Mucosa of rectum (tissue), 2 donors: Measurements from ENCODE around the gene HIVEP1.
A peak's percentile ranks its signal among the peaks of the same experiment; 100 is the strongest.

ENCODE experiments used
- H3K27ac ChIP-seq, 2 donors: one replicate each; pipeline ENCODE4 v1.7.0; 2013; ENCODE audit warnings: inconsistent platforms in 2 of 2, low read depth in 2 of 2, low read length in 2 of 2
- H3K27me3 ChIP-seq, 2 donors: one replicate each; pipeline ENCODE4 v1.7.0; 2013; ENCODE audit warnings: low read length in 2 of 2; ENCODE audit not compliant: control insufficient read depth in 2 of 2, insufficient read depth in 2 of 2
- H3K36me3 ChIP-seq, 2 donors: one replicate each; pipeline ENCODE4 v1.7.0; 2013; ENCODE audit warnings: low read length in 2 of 2; ENCODE audit not compliant: control insufficient read depth in 2 of 2, insufficient read depth in 2 of 2
- H3K4me1 ChIP-seq, 2 donors: one replicate each; pipeline ENCODE4 v1.7.0; 2013; ENCODE audit warnings: low read length in 2 of 2, mild to moderate bottlenecking in 1 of 2; ENCODE audit not compliant: control insufficient read depth in 2 of 2, insufficient read depth in 2 of 2
- H3K4me3 ChIP-seq, 2 donors: one replicate each; pipeline ENCODE4 v1.7.0; 2013; ENCODE audit warnings: low read length in 2 of 2
- H3K9ac ChIP-seq, 2 donors: one replicate each; pipeline ENCODE4 v1.7.0; 2013; ENCODE audit warnings: low read length in 2 of 2, low read depth in 1 of 2, mild to moderate bottlenecking in 1 of 2
- H3K9me3 ChIP-seq, 2 donors: one replicate each; pipeline ENCODE4 v1.7.0; 2013; ENCODE audit warnings: low read length in 2 of 2; ENCODE audit not compliant: control insufficient read depth in 2 of 2
- donor health status: healthy.
- donor health status: Normal muscosa, but diverticular disease.

The HIVEP1 gene

DNA sequence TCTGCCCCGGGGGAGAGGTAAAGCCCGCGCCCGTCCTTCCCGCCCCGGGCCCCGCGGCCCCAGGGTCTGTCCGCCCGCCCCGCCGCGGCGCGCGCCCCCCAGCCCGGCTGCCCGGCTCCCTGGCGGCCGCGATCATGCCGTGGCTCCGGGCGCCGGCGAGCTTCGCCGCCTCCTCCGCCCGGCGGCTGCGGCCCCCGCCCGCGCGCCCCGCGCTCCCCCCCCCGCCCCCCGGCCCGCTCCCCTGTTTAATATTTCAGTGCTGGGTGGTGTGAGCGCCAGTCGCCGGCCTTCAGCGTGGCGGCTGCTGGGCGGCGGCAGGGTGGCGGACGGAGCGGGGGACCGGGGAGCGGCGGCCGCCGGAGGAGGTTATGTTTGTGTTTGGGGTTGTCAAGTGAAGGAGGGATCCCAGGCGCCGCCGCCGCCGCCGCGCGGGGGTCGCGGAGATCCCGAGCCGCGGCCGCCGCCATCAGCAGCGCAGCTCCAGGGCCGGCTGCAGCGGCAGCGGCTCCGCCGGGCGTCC lies at the start of gene HIVEP1:
Gene HIVEP1, plus strand, starts transcription at position 275 of the 520 bp plus-strand sequence. CDS start 3,317 bp downstream, outside the sequence.
- no peaks in the 10 kb centered on the region for H3K9me3 ChIP-seq
- peak within 1 kb of the TSS; percentile 98 to 99 for H3K27ac ChIP-seq
- peaks cover under 1 to 6% of the 10 kb centered on the region in 2 donors for H3K36me3 ChIP-seq
- H3K27me3 ChIP-seq = no peaks in the 10 kb centered on the region
- peak within 1 kb of the TSS; percentile 82 to 83 for H3K9ac ChIP-seq
- H3K4me3 ChIP-seq = peak within 1 kb of the TSS; percentile 83 to 97
- H3K4me1 ChIP-seq = peaks cover 20 to 29% of the 10 kb centered on the region in 2 donors

DNA sequence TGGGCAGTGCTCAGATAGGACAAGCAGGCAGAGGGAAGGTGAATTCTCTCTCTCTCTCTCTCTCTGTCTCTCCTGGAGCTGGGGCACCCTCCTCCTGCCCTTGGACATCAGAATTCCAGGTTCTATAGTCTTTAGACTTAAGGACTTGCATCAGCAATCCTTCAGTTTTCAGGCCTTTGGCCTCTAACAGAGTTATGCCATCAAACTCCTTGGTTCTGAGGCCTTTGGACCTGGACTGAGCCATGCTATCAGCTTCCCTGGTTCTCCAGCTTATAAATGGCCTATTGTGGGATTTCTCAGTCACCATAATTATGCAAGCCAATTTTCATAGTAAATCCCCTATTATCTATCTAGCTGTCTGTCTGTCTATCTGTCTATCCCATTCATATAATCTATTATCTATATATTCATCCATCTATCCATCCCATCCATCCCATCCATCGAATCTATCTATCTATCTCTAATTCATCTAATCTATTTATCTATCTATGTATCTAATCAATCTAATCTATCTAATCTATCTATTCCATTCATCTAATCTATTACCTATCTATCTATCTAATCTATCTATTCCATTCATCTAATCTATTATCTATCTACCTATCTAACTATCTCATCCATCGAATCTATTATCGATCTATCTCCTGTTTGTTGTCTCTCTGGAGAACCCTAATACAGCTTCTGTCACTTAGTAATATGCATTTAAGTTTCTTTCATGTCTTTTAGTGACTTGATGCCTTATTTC lies 48.2 kb upstream of the HIVEP1 start:
- Histone ChIP-seq H3K27ac (no peak overlapping the region), H3K27me3 (no peaks in the 10 kb centered on the region), H3K4me3 (no peak overlapping the region), H3K9me3 (no peaks in the 10 kb centered on the region), H3K36me3 (no peaks in the 10 kb centered on the region), H3K9ac (no peak overlapping the region), H3K4me1 (no peaks in the 10 kb centered on the region)

DNA sequence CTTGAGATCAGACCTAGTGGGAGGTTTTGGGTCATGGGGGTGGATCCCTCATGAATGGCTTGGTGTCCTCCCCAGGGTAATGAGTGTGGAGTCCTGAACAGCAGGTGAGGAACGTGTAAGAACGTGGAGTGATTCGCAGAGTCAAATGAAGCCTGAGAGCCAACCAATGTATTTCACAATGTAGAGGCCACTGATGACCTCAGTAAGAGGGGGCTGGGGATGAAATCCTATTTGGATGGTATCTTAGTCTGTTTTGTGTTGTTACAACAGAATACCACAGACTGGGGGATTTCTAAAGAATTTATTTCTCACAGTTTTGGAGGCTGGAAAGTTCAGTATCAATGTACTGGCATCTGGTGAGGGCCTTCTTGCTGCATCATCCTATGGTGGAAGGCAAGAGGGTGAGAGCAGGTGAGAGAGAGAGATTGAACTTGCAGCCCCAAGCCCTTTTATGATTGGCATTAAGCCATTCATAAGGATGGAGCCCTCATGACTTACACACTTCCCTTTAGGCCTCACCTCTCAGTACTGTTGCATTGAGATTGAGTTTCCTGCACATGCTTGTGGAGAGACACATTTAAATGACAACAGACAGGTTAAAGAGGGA lies 47.3 kb upstream of the HIVEP1 start:
- H3K36me3 ChIP-seq = no peaks in the 10 kb centered on the region

DNA sequence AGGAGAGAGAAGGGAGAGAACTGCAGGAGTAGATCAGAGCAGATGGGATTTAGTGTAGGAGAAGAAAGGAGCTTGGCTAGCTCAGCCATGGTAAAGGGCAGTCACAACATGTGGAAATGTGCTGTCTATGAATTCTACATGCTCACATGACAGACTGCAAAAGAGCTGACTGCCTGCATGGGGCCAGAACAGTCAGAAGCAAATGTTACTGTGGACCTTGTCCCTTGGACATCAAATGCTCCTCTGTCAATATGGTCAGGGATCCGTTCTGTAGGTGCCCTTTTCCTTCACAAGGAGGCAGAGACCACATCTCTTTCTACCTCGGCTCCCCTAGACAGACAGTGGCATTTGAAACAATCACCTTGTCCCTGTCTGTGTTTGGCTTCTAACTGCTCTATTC lies 46.6 kb upstream of the HIVEP1 start:
- no peak overlapping the region for H3K27ac ChIP-seq
- no peak overlapping the region for H3K9ac ChIP-seq
- no peaks in the 10 kb centered on the region for H3K4me1 ChIP-seq
- no peaks in the 10 kb centered on the region for H3K9me3 ChIP-seq
- no peaks in the 10 kb centered on the region for H3K36me3 ChIP-seq
- no peak overlapping the region for H3K4me3 ChIP-seq
- H3K27me3 ChIP-seq = no peaks in the 10 kb centered on the region

More for the DNA sequence above, 47.3 kb upstream of the HIVEP1 start:
- Histone ChIP-seq H3K27me3 (no peaks in the 10 kb centered on the region), H3K4me1 (no peaks in the 10 kb centered on the region), H3K9me3 (no peaks in the 10 kb centered on the region), H3K9ac (no peak overlapping the region), H3K27ac (no peak overlapping the region), H3K4me3 (no peak overlapping the region)

DNA sequence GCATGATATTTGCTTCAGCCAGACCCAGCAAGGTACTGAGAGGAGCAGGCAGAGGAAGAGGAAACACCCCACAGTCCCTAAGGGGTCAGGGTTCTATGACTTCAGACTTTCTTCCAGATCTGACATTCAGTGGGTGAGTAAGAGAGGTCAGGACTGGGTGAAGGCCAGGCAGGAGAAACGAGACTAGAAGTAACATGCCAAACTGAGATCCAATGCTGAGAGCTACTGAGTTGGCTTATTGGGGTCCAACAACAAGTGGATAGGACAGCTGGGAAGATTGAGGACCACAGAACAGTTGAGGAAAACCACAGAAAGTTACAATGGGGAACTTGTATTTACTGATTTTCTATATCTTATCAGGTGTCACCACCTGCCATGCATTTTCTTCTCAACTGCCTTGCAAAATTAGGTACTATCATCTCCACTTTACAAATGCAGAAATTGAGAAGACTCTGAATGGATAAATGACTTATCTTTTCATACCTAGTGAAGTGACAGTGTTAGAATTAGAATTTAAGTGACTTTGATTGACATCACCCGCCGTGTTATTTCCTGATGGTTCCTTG lies 43.8 kb upstream of the HIVEP1 start:
- no peaks in the 10 kb centered on the region for H3K27me3 ChIP-seq
- no peaks in the 10 kb centered on the region for H3K36me3 ChIP-seq
- H3K4me1 ChIP-seq = no peaks in the 10 kb centered on the region
- H3K9ac ChIP-seq = no peak overlapping the region
- H3K9me3 ChIP-seq = no peaks in the 10 kb centered on the region
- no peak overlapping the region for H3K27ac ChIP-seq
- H3K4me3 ChIP-seq = no peak overlapping the region

DNA sequence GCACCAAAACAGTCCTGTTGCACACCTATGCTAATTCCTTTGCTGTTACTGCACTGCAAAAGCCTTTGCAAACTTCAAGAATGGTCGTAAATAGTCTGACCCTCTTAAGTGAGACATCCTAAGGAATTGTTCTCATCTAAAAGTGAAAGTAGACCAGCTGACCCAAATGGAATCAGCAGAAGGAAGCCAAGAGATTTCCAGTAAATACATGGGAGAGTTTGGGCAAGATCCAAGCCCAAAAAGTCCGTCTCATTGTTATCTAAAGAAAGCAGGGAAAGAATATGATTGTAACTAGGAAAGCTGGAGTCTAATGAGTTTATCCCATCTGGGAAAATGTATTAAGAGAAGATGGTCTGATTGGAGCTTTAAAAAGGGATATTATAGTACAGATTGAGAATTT lies 43.0 kb upstream of the HIVEP1 start:
- Histone ChIP-seq H3K27me3 (no peaks in the 10 kb centered on the region), H3K27ac (no peak overlapping the region), H3K4me3 (no peak overlapping the region), H3K4me1 (no peaks in the 10 kb centered on the region), H3K9me3 (no peaks in the 10 kb centered on the region), H3K9ac (no peak overlapping the region), H3K36me3 (no peaks in the 10 kb centered on the region)

DNA sequence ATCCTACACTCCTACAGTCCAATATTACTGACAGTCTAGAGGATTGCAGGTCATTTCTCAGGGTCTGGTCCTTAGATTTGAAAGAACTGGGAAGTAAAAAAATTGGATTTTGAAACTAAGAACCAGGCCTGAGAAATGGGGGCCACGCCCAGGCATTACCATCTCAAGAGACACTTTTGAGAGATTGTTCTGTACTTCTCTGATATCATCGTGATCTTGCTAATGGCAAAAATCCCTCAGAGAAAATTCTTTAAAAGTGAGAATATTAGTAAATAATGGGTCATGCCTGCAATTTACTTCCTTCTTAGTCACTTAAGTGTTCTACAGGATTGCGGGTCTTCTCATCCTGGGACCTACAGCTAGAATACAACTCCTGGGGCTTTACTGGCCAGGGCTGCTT lies 42.0 kb upstream of the HIVEP1 start:
- Histone ChIP-seq H3K4me3 (no peak overlapping the region), H3K4me1 (no peaks in the 10 kb centered on the region), H3K9ac (no peak overlapping the region), H3K27ac (no peak overlapping the region), H3K27me3 (no peaks in the 10 kb centered on the region), H3K36me3 (no peaks in the 10 kb centered on the region), H3K9me3 (no peaks in the 10 kb centered on the region)

DNA sequence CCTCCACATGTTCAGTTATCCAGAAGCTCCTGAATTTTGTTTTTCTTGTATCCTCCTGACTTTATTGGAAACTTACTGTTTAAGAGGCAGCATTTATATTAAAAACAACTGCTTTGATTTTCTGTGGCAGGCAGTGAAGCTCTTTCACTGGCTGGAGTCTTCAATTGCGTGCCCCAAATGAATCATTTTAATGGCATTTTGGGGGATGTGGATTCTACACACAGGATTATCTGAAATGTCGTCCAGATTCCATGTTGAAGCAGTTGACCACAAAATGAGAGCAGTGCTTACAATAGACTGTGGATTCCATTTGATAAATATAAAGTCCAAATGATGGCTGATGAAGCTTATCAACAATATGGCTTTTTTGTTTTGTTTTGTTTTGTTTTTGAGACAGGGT lies 41.0 kb upstream of the HIVEP1 start:
- H3K4me3 ChIP-seq = no peak overlapping the region
- no peak overlapping the region for H3K9ac ChIP-seq
- no peaks in the 10 kb centered on the region for H3K27me3 ChIP-seq
- H3K36me3 ChIP-seq = no peaks in the 10 kb centered on the region
- peaks cover 0 to 3% of the 10 kb centered on the region in 2 donors for H3K4me1 ChIP-seq
- H3K27ac ChIP-seq = no peak overlapping the region
- H3K9me3 ChIP-seq = no peaks in the 10 kb centered on the region

DNA sequence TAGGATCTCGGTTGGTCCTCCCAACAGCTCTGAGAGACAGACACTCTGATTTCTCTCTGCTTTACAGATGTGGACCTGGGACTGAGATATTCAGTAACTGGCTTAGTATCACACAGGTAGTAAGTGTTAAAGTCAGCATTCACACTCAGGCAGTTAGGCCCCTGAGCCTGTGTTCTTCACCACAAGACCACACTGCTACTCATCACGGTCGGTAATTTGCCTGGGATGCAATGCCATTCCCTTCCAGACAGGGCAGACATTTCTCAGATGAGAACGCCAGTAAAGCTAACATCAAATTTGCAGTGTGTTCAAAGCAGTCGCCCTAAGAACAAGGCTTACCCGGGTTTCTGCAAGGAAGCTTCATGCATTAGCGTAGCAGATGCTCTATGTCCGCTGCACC lies 39.8 kb upstream of the HIVEP1 start:
- Histone ChIP-seq H3K27me3 (no peaks in the 10 kb centered on the region), H3K9me3 (no peaks in the 10 kb centered on the region), H3K36me3 (no peaks in the 10 kb centered on the region), H3K4me1 (peaks cover 0 to 3% of the 10 kb centered on the region in 2 donors), H3K9ac (no peak overlapping the region), H3K27ac (no peak overlapping the region), H3K4me3 (no peak overlapping the region)

DNA sequence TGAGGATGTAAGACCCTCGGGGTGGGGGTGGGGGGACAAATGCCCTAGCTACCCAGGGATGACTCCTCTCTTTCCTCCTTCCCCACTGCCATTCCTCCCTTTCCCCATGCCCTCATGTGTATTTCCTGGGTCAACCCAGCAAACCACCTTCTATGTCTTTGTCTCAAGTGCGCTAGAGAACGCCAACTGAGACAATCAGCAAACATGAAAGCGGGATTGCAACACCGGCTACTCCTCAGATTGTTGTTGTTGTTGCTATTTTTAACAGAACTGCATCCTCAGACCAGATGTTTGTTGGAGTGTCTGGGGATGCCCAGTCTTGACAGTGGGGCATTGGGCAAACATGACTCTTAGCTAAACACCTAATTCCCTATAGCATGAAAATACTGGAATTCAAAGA lies 39.3 kb upstream of the HIVEP1 start:
- no peaks in the 10 kb centered on the region for H3K36me3 ChIP-seq
- H3K4me1 ChIP-seq = peaks cover 0 to 3% of the 10 kb centered on the region in 2 donors
- no peaks in the 10 kb centered on the region for H3K9me3 ChIP-seq
- H3K27me3 ChIP-seq = no peaks in the 10 kb centered on the region
- H3K9ac ChIP-seq = no peak overlapping the region
- no peak overlapping the region for H3K27ac ChIP-seq
- H3K4me3 ChIP-seq = no peak overlapping the region
